Coronary artery (tissue), 2 donors: ENCODE results near the gene MCFD2.
"Not testable (repeated sequence)": the region's sequence is repeated elsewhere in the genome, so short reads cannot be mapped to it uniquely, and the experiment has no call there.

Experiments used
- DNase-seq: peaks from one replicate; pipeline ENCODE4 v3.0.0-alpha.2; 2017; ENCODE audit warnings: low spot score
- H3K27ac ChIP-seq, 2 donors: fragments of 200-600 bp; sonication (generic); one replicate each; pipeline ENCODE4 v1.5.1; 2016 to 2019
- H3K4me3 ChIP-seq: fragments of 200-600 bp; sonication (generic); 2 replicates; pipeline ENCODE4 v1.5.1; 2016; ENCODE audit warnings: mild to moderate bottlenecking, moderate library complexity
- CTCF ChIP-seq: fragments of 200-600 bp; sonication (generic); IDR thresholded peaks from one replicate; pipeline ENCODE4 v1.5.1; 2019; ENCODE audit warnings: antibody characterized with exemption

The MCFD2 gene

GRCh38 chr2:46878240-46878877 lies 37.2 kb downstream of the MCFD2 start:
- no peak for DNase-seq
- Histone ChIP-seq H3K27ac (peak overlapping the region; percentile 51 to 85), H3K4me3 (no peak overlapping the region)
- TF ChIP-seq CTCF, result no peak

- peak; percentile 68 for DNase-seq
- Histone ChIP-seq H3K27ac (peak overlapping the region in 1 of 2 donors; percentile 21), H3K4me3 (no peak overlapping the region)
- no peak for TF ChIP-seq CTCF
Observed at GRCh38 chr2:46877619-46878113, 37.9 kb downstream of the MCFD2 start.

- peak; percentile 74 for DNase-seq
- TF ChIP-seq CTCF, result peak; percentile 23
- Histone ChIP-seq H3K4me3 (no peak overlapping the region), H3K27ac (peak overlapping the region in 1 of 2 donors; percentile 38)
Observed at GRCh38 chr2:46876741-46877384, 38.7 kb downstream of the MCFD2 start.

- DNase-seq, H3K4me3 ChIP-seq, H3K27ac ChIP-seq: not testable (repeated sequence)
Observed at GRCh38 chr2:46875962-46876689, 39.5 kb downstream of the MCFD2 start.

GRCh38 chr2:46875226-46875899 lies 40.2 kb downstream of the MCFD2 start:
- peak; percentile 49 for DNase-seq
- no peak for TF ChIP-seq CTCF
- no peak overlapping the region for H3K27ac ChIP-seq
- H3K4me3 ChIP-seq, result no peak overlapping the region

GRCh38 chr2:46874236-46874929 lies 41.2 kb downstream of the MCFD2 start:
- Histone ChIP-seq H3K27ac (no peak overlapping the region), H3K4me3 (no peak overlapping the region)
- no peak for TF ChIP-seq CTCF
- no peak for DNase-seq
